22Rv1 (cell line): ENCODE results near the gene MIX23.

Experiments
- H3K27ac ChIP-seq: fragments of 450-650 bp; 2 replicates; pipeline ENCODE4 v1.5.1; 2017
- CTCF ChIP-seq: fragments of 450-650 bp; IDR thresholded peaks from 2 replicates; pipeline ENCODE4 v1.5.1; 2017; ENCODE audit warnings: mild to moderate bottlenecking
- ZFX ChIP-seq: fragments of 450-650 bp; IDR thresholded peaks from 2 replicates; pipeline ENCODE4 v1.6.1; 2017; ENCODE audit warnings: antibody characterized with exemption, borderline replicate concordance

The MIX23 gene

DNA sequence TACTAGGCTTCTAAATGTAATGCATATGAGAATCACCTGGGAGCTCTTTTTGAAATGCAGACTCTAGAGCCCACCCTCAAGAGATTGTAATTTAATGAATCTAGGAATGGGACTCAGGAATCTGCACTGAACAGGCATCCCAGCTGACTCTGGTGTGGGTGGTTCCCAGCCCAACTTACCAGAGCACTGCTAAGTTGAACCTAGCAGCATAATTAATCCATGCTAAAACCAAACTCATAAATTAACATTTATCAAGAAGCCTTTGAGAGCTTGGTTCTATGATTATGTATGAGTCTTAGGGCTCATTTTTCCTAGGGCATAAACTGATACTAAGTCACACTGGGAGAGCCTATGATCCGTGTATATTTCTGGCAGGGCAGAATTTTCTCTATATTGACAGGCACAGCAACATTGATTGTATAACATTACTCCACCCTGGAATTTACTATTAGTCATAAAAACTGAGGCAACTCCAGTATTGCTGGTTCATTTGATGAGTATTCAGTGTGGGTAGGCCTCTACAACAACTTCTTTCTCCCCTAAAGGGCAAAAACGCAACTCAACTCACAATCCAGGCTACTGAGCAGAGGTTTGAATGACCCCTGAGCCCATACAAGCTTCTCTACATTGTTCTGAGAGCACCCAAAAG, 68.7 kb downstream of the MIX23 start:
- TF ChIP-seq ZFX, result no peak
- no peak for TF ChIP-seq CTCF
- H3K27ac ChIP-seq, result no peak overlapping the region

DNA sequence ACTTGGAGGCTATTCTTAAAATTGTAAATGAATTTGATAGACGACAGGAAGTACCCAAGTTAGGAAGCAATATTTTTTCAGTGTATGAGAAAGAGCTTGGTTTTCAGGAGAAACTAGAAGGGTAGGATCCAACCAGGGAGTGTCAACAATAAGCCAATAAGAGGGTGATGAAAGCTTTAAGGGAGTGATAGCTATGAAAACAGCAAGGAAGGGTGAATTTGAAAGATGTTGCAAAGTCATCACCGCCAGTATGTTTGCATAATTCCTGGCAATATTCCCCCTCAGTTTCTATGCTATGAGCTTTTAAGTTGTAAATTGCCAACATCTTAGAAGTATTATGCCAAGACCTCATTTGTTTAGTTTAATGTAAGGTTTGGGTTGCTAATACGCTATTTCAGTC, 69.8 kb downstream of the MIX23 start:
- H3K27ac ChIP-seq, result no peak overlapping the region
- TF ChIP-seq CTCF (no peak), ZFX (no peak)

- H3K27ac ChIP-seq, result no peak overlapping the region
- no peak for TF ChIP-seq ZFX
- no peak for TF ChIP-seq CTCF
Measured at GRCh38 chr3:122312826-122313225, 70.2 kb downstream of the MIX23 start.

- H3K27ac ChIP-seq, result no peak overlapping the region
- no peak for TF ChIP-seq CTCF
- no peak for TF ChIP-seq ZFX
Measured at GRCh38 chr3:122310361-122310760, 72.7 kb downstream of the MIX23 start.
